Muscle of leg (tissue), 11 donors: ENCODE measurements around the gene PDE6G. TPM values are rescaled to one million over a fixed set of nuclear protein-coding genes. Genes with fewer than 3 reads are reported as not detected.
"Not testable (repeated sequence)": the region's sequence is repeated elsewhere in the genome, so short reads cannot be mapped to it uniquely, and the experiment has no call there.

ENCODE experiments used
- DNase-seq: peaks from one replicate; pipeline ENCODE4 v3.0.0; 2013
- H3K27ac ChIP-seq: one replicate; pipeline ENCODE4 v1.5.1; 2013; ENCODE audit warnings: mild to moderate bottlenecking, low read length, control low read depth
- H3K27me3 ChIP-seq: one replicate; pipeline ENCODE4 v1.6.1; 2013; ENCODE audit warnings: low read length; ENCODE audit not compliant: control insufficient read depth, insufficient read depth
- H3K36me3 ChIP-seq: one replicate; pipeline ENCODE4 v1.6.1; 2013; ENCODE audit warnings: low read length; ENCODE audit not compliant: control insufficient read depth, insufficient read depth
- H3K4me1 ChIP-seq: one replicate; pipeline ENCODE4 v1.6.1; 2013; ENCODE audit warnings: low read length; ENCODE audit not compliant: control insufficient read depth, insufficient read depth
- H3K4me3 ChIP-seq: one replicate; pipeline ENCODE4 v1.5.1; 2013; ENCODE audit warnings: low read length, control low read depth
- H3K9me3 ChIP-seq: replicated peaks from 2 replicates; pipeline ENCODE4 v1.6.1; 2013; ENCODE audit warnings: low read depth, low read length; ENCODE audit not compliant: control insufficient read depth
- WGBS: methylation state at CpG from one replicate; pipeline ENCODE4 v1.1.5; 2013; ENCODE audit warnings: missing lambda C conversion rate; ENCODE audit not compliant: insufficient coverage; 5-methylcytosine and 5-hydroxymethylcytosine counted together
- polyA plus RNA-seq, 8 donors: library from polyadenylated mRNA; unstranded; fragments of 120-200 nt; gene quantifications; one replicate each; pipeline versions ENCODE4 v1.2.1 to v1.2.3, GENCODE V29; 2013; ENCODE audit warnings: inconsistent platforms in 1 of 8, low replicate concordance in 1 of 8; ENCODE audit not compliant: insufficient read length in 8 of 8, insufficient read depth in 1 of 8
- total RNA-seq: library from RNA; stranded (reverse); fragments of 120-200 nt; gene quantifications from one replicate; pipeline ENCODE4 v1.2.4, GENCODE V29; 2013

Gene PDE6G
- total and polyA plus RNA-seq, 9 donors: 1.9 to 5.8 (median 3.4) TPM

- WGBS: 89% methylated on average over 17 of the region's 17 CpGs
- Histone ChIP-seq H3K27ac (no peak overlapping the region), H3K4me1 (peaks cover 2% of the 10 kb centered on the region), H3K27me3 (no peaks in the 10 kb centered on the region), H3K4me3 (no peak overlapping the region), H3K9me3 (no peaks in the 10 kb centered on the region), H3K36me3 (peaks cover 36% of the 10 kb centered on the region)
- DNase-seq: no peak
Observed at GRCh38 chr17:81676906-81677305, 20.6 kb upstream of the PDE6G start.

GRCh38 chr17:81675515-81676221 is 19.3 kb upstream of the PDE6G start:
- not testable (repeated sequence) for DNase-seq, H3K4me3 ChIP-seq, H3K27ac ChIP-seq, H3K27me3 ChIP-seq, H3K9me3 ChIP-seq, H3K4me1 ChIP-seq
- 52% methylated on average over 3 of the region's 18 CpGs for WGBS
- H3K36me3 ChIP-seq: peaks cover 41% of the 10 kb centered on the region

GRCh38 chr17:81673561-81674258 is 17.4 kb upstream of the PDE6G start:
- H3K4me1 ChIP-seq: no peaks in the 10 kb centered on the region
- 77% methylated on average over 13 of the region's 18 CpGs for WGBS
- H3K27ac ChIP-seq: no peak overlapping the region
- no peaks in the 10 kb centered on the region for H3K9me3 ChIP-seq
- peaks cover 56% of the 10 kb centered on the region for H3K36me3 ChIP-seq
- no peaks in the 10 kb centered on the region for H3K27me3 ChIP-seq
- no peak for DNase-seq
- H3K4me3 ChIP-seq: no peak overlapping the region

GRCh38 chr17:81672954-81673353 is 16.6 kb upstream of the PDE6G start:
- H3K36me3 ChIP-seq: peaks cover 61% of the 10 kb centered on the region
- no peak for DNase-seq
- H3K9me3 ChIP-seq: no peaks in the 10 kb centered on the region
- H3K27ac ChIP-seq: no peak overlapping the region
- peaks cover 2% of the 10 kb centered on the region for H3K4me1 ChIP-seq
- no peaks in the 10 kb centered on the region for H3K27me3 ChIP-seq
- H3K4me3 ChIP-seq: no peak overlapping the region
- WGBS: 92% methylated on average over 14 of the region's 16 CpGs

GRCh38 chr17:81672504-81672903 is 16.2 kb upstream of the PDE6G start:
- H3K36me3 ChIP-seq: peaks cover 62% of the 10 kb centered on the region

GRCh38 chr17:81667754-81668153 is 11.4 kb upstream of the PDE6G start:
- Histone ChIP-seq H3K4me3 (no peak overlapping the region), H3K9me3 (no peaks in the 10 kb centered on the region), H3K27me3 (no peaks in the 10 kb centered on the region), H3K27ac (no peak overlapping the region), H3K36me3 (peaks cover 54% of the 10 kb centered on the region), H3K4me1 (peaks cover 24% of the 10 kb centered on the region)
- WGBS: 78% methylated on average over 15 of the region's 18 CpGs
- no peak for DNase-seq

More at GRCh38 chr17:81672504-81672903, 16.2 kb upstream of the PDE6G start:
- no peaks in the 10 kb centered on the region for H3K9me3 ChIP-seq
- DNase-seq: no peak
- WGBS: 72% methylated on average over 15 of the region's 18 CpGs
- H3K4me1 ChIP-seq: peaks cover 6% of the 10 kb centered on the region
- H3K4me3 ChIP-seq: no peak overlapping the region
- H3K27me3 ChIP-seq: no peaks in the 10 kb centered on the region
- no peak overlapping the region for H3K27ac ChIP-seq

- Histone ChIP-seq H3K9me3 (no peaks in the 10 kb centered on the region), H3K36me3 (peaks cover 42% of the 10 kb centered on the region), H3K27ac (peak within 1 kb of the TSS; percentile 80), H3K27me3 (no peaks in the 10 kb centered on the region), H3K4me3 (peak within 1 kb of the TSS; percentile 89), H3K4me1 (peaks cover 24% of the 10 kb centered on the region)
- WGBS: under 1% methylated on average over 96 of the region's 96 CpGs
- DNase-seq: peak; percentile 98
Observed at GRCh38 chr17:81666342-81667191, 10.2 kb upstream of the PDE6G start, which contains the start of the genes CCDC137 and OXLD1. Gene CCDC137 (plus strand): TSS chr17:81666737. CDS start chr17:81666767, 30 bp downstream. Gene OXLD1 (minus strand): TSS chr17:81666605. CDS start chr17:81666577, 28 bp downstream.

- Histone ChIP-seq H3K4me1 (peaks cover 24% of the 10 kb centered on the region), H3K36me3 (peaks cover 37% of the 10 kb centered on the region), H3K27ac (peak overlapping the region; percentile 80), H3K27me3 (no peaks in the 10 kb centered on the region), H3K9me3 (no peaks in the 10 kb centered on the region), H3K4me3 (peak overlapping the region; percentile 89)
- 0% methylated on average over 15 of the region's 16 CpGs for WGBS
- no peak for DNase-seq
Observed at GRCh38 chr17:81666092-81666341, 9.7 kb upstream of the PDE6G start.

GRCh38 chr17:81665205-81666091 is 9.1 kb upstream of the PDE6G start:
- Histone ChIP-seq H3K4me1 (peaks cover 24% of the 10 kb centered on the region), H3K27ac (peak overlapping the region; percentile 80), H3K9me3 (no peaks in the 10 kb centered on the region), H3K27me3 (no peaks in the 10 kb centered on the region), H3K4me3 (peak overlapping the region; percentile 89), H3K36me3 (peaks cover 33% of the 10 kb centered on the region)
- no peak for DNase-seq
- WGBS: 69% methylated on average over 25 of the region's 30 CpGs
